GM10248 (cell line): ENCODE results near the gene SLC39A5.

Experiments used
- CTCF ChIA-PET: fragments of 300-600 bp; sonication (Branson Sonifier 250); formaldehyde crosslinking; extraction: SDS; loops from one replicate; lab custom pipeline; 2021; ENCODE audit warnings: antibody characterized with exemption; lab: Yijun Ruan, JAX
- POLR2A ChIA-PET: fragments of 350-650 bp; sonication (Branson Sonifier 250); formaldehyde crosslinking; extraction: SDS; loops from one replicate; lab custom pipeline; 2020; ENCODE audit warnings: antibody characterized with exemption; lab: Yijun Ruan, JAX
- DNase-seq: peaks from one replicate; pipeline ENCODE4 v3.0.0; 2012; ENCODE audit errors: extremely low spot score
- TF ChIP-seq, protein P1 (sequence below): IDR thresholded peaks from 2 replicates; pipeline ENCODE4 v1.5.1; 2012; ENCODE audit warnings: mild to moderate bottlenecking, low read depth; ENCODE audit errors: extremely low read depth, missing control alignments, control extremely low read depth

Gene SLC39A5

DNA sequence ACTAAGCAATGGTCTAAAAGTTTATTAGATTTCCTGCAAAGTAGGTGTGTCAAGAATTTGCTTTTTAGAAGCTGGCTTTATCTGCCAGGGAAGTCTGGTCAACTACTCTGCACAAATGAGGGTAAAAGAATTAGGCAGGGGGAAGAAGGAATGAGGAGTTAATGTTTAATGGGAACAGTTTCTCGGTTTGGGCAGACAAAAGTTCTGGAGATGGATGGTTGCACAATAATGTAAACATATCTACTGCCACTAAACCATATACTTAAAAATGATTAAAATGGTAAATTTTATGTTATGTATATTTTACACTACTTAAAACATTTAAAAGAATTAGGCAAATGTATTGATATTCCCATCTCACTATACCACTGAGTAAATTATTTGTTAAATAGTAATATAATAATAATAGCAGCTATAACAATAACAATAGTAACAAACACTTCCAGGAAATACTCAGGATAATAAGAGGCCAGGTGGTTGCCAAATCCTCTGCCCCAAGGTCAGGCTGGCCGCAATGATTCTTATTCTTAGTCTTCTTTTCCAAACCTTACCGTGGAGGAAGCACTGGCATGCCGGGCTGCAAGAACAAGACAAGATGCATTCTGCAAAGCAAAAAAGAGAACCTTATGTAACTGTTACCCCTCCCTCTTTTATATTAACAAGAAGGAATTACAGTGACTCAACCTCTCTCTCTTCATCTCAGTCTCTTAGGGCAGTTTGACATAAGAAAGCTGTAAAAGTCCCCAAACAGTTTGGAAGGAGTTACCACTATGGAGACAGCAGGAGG lies 56.4 kb downstream of the SLC39A5 start:
- no peak for DNase-seq
- TF ChIP-seq, protein P1, sequence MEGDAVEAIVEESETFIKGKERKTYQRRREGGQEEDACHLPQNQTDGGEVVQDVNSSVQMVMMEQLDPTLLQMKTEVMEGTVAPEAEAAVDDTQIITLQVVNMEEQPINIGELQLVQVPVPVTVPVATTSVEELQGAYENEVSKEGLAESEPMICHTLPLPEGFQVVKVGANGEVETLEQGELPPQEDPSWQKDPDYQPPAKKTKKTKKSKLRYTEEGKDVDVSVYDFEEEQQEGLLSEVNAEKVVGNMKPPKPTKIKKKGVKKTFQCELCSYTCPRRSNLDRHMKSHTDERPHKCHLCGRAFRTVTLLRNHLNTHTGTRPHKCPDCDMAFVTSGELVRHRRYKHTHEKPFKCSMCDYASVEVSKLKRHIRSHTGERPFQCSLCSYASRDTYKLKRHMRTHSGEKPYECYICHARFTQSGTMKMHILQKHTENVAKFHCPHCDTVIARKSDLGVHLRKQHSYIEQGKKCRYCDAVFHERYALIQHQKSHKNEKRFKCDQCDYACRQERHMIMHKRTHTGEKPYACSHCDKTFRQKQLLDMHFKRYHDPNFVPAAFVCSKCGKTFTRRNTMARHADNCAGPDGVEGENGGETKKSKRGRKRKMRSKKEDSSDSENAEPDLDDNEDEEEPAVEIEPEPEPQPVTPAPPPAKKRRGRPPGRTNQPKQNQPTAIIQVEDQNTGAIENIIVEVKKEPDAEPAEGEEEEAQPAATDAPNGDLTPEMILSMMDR = no peak
- POLR2A ChIA-PET = interaction anchor here (0.6 kb wide), 1 partner anchor 90 kb away, joined by 7 read pairs; no protein-coding TSS in a partner anchor
- CTCF ChIA-PET = interaction anchor here (0.8 to 5.6 kb wide), 9 partner anchors 11 to 178 kb away, joined by 3 to 33 read pairs (median 4); partner anchors contain the start of genes COQ10A and SMARCC2
